SHP77 (cell line): ENCODE results near the gene IQCN.

Experiments
- DNase-seq, 2 experiments: peaks; one replicate each; lab custom pipeline; 2025; lab: John Stamatoyannopoulos, UW

IQCN gene

GRCh38 chr19:18274219-18274780, at the start of gene IQCN:
Gene IQCN, minus strand, starts transcription at chr19:18274452. Its CDS starts 4,974 bp downstream, at chr19:18269478.
- DNase-seq: no peak

GRCh38 chr19:18322759-18323460, 48.7 kb upstream of the IQCN start, which contains the start of gene LSM4:
Gene LSM4, minus strand, starts transcription at chr19:18323076. Its CDS starts 56 bp downstream, at chr19:18323020.
- DNase-seq: peak; percentile 96

GRCh38 chr19:18322318-18322758, 48.1 kb upstream of the IQCN start:
- peak; percentile 32 to 64 for DNase-seq

GRCh38 chr19:18321734-18322102, 47.5 kb upstream of the IQCN start:
- no peak for DNase-seq

- DNase-seq: no peak
Observed at GRCh38 chr19:18320865-18321733, 46.8 kb upstream of the IQCN start.

GRCh38 chr19:18319591-18320135, 45.4 kb upstream of the IQCN start:
- no peak for DNase-seq

GRCh38 chr19:18317961-18318800, 43.9 kb upstream of the IQCN start:
- DNase-seq: no peak

- DNase-seq: no peak
Observed at GRCh38 chr19:18313398-18313797, 39.1 kb upstream of the IQCN start.

GRCh38 chr19:18312092-18312534, 37.9 kb upstream of the IQCN start:
- DNase-seq: no peak

- no peak for DNase-seq
Observed at GRCh38 chr19:18311502-18312091, 37.3 kb upstream of the IQCN start.

GRCh38 chr19:18310966-18311365, 36.7 kb upstream of the IQCN start:
- no peak for DNase-seq

- DNase-seq: no peak
Observed at GRCh38 chr19:18310118-18310909, 36.1 kb upstream of the IQCN start.

GRCh38 chr19:18309525-18310064, 35.3 kb upstream of the IQCN start:
- no peak for DNase-seq

GRCh38 chr19:18308948-18309325, 34.7 kb upstream of the IQCN start:
- no peak for DNase-seq

- DNase-seq: no peak
Observed at GRCh38 chr19:18308051-18308947, 34.0 kb upstream of the IQCN start.

GRCh38 chr19:18307271-18307681, 33.0 kb upstream of the IQCN start:
- DNase-seq: no peak

- no peak for DNase-seq
Observed at GRCh38 chr19:18306888-18307260, 32.6 kb upstream of the IQCN start.

GRCh38 chr19:18306209-18306887, 32.1 kb upstream of the IQCN start:
- DNase-seq: no peak
